Astrocyte (in vitro differentiated cells and primary cell): ENCODE data around the gene GJA4. TPM values are rescaled to one million over a fixed set of nuclear protein-coding genes. Genes with fewer than 3 reads are reported as not detected.

Experiments
- DNase-seq: peaks from one replicate; pipeline ENCODE4 v3.0.0-alpha.2; 2010; ENCODE audit warnings: low read depth
- FAIRE-seq: peaks from 2 replicates; lab custom pipeline; 2011; peaks lifted over from hg19 to GRCh38; lab: Jason Lieb, UNC
- H2AFZ ChIP-seq: 2 replicates; pipeline ENCODE4 v1.6.0; 2012; ENCODE audit warnings: low read depth, low read length, inconsistent platforms
- H3K27ac ChIP-seq: 2 replicates; pipeline ENCODE4 v1.5.1; 2011; ENCODE audit warnings: low read depth, low read length, inconsistent platforms
- H3K27me3 ChIP-seq: 2 replicates; pipeline ENCODE4 v1.6.0; 2011; ENCODE audit warnings: low read length, inconsistent platforms; ENCODE audit not compliant: insufficient read depth
- H3K36me3 ChIP-seq: 2 replicates; pipeline ENCODE4 v1.5.1; 2011; ENCODE audit warnings: low read length, inconsistent platforms; ENCODE audit not compliant: insufficient read depth
- H3K4me1 ChIP-seq: 2 replicates; pipeline ENCODE4 v1.5.1; 2011; ENCODE audit warnings: low read length, inconsistent platforms; ENCODE audit not compliant: insufficient read depth
- H3K4me2 ChIP-seq: 2 replicates; pipeline ENCODE4 v1.6.0; 2012; ENCODE audit warnings: low read length, inconsistent platforms
- H3K4me3 ChIP-seq: 2 replicates; pipeline ENCODE4 v1.5.1; 2011; ENCODE audit warnings: low read depth, mild to moderate bottlenecking, low read length, inconsistent platforms; ENCODE audit not compliant: insufficient read depth
- H3K79me2 ChIP-seq: 2 replicates; pipeline ENCODE4 v1.6.0; 2012; ENCODE audit warnings: mild to moderate bottlenecking, low read length, inconsistent platforms; ENCODE audit not compliant: insufficient read depth
- H3K9ac ChIP-seq: 2 replicates; pipeline ENCODE4 v1.6.0; 2012; ENCODE audit warnings: mild to moderate bottlenecking, low read length, inconsistent platforms
- H3K9me3 ChIP-seq: 2 replicates; pipeline ENCODE4 v1.5.1; 2012; ENCODE audit warnings: low read depth, mild to moderate bottlenecking, low read length, inconsistent platforms; ENCODE audit not compliant: insufficient read depth
- H4K20me1 ChIP-seq: 2 replicates; pipeline ENCODE4 v1.6.0; 2012; ENCODE audit warnings: low read length, inconsistent platforms; ENCODE audit not compliant: insufficient read depth
- H3K27ac Mint-ChIP-seq: one replicate; pipeline ENCODE4 v1.8.0; 2021; ENCODE audit warnings: mild to moderate bottlenecking, mixed read lengths; ENCODE audit not compliant: unreplicated experiment
- H3K27me3 Mint-ChIP-seq: one replicate; pipeline ENCODE4 v1.8.0; 2021; ENCODE audit warnings: low read depth, mixed read lengths; ENCODE audit not compliant: unreplicated experiment
- H3K36me3 Mint-ChIP-seq: one replicate; pipeline ENCODE4 v1.8.0; 2021; ENCODE audit warnings: low read depth, mixed read lengths; ENCODE audit not compliant: unreplicated experiment
- H3K4me1 Mint-ChIP-seq: one replicate; pipeline ENCODE4 v1.8.0; 2021; ENCODE audit warnings: low read depth, mixed read lengths; ENCODE audit not compliant: unreplicated experiment
- H3K4me3 Mint-ChIP-seq: one replicate; pipeline ENCODE4 v1.8.0; 2021; ENCODE audit warnings: mild to moderate bottlenecking, moderate library complexity, mixed read lengths; ENCODE audit not compliant: unreplicated experiment
- H3K9me3 Mint-ChIP-seq: one replicate; pipeline ENCODE4 v1.8.0; 2021; ENCODE audit warnings: mild to moderate bottlenecking, mixed read lengths; ENCODE audit not compliant: unreplicated experiment
- EZH2 ChIP-seq: IDR thresholded peaks from 2 replicates; pipeline ENCODE4 v1.6.1; 2012; ENCODE audit warnings: mild to moderate bottlenecking, low read length, inconsistent platforms; ENCODE audit not compliant: insufficient read depth
- total RNA-seq: library from RNA; stranded (reverse); gene quantifications from 2 replicates; pipeline ENCODE4 v1.2.1, GENCODE V29; 2021
- TF ChIP-seq, protein P1 (sequence below): IDR thresholded peaks from 2 replicates; pipeline ENCODE4 v1.5.1; 2011; ENCODE audit warnings: low read depth, mild to moderate bottlenecking, inconsistent platforms, low read length, moderate library complexity; ENCODE audit not compliant: insufficient read depth

GJA4 gene
- total RNA-seq, 1 donor from 2014 or later, result not detected

DNA sequence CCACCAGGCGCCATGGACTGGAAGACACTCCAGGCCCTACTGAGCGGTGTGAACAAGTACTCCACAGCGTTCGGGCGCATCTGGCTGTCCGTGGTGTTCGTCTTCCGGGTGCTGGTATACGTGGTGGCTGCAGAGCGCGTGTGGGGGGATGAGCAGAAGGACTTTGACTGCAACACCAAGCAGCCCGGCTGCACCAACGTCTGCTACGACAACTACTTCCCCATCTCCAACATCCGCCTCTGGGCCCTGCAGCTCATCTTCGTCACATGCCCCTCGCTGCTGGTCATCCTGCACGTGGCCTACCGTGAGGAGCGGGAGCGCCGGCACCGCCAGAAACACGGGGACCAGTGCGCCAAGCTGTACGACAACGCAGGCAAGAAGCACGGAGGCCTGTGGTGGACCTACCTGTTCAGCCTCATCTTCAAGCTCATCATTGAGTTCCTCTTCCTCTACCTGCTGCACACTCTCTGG lies 8.0 kb upstream of the GJA4 start:
- H3K9me3 Mint-ChIP-seq, result no peaks in the 10 kb centered on the region
- H3K27me3 Mint-ChIP-seq, result peaks cover 64% of the 10 kb centered on the region
- H3K4me3 ChIP-seq, result no peak overlapping the region
- no peak overlapping the region for H3K27ac Mint-ChIP-seq
- H3K36me3 Mint-ChIP-seq, result no peaks in the 10 kb centered on the region
- peaks cover 10% of the 10 kb centered on the region for H3K4me1 Mint-ChIP-seq
- no peak overlapping the region for H2AFZ ChIP-seq
- FAIRE-seq (no peak), DNase-seq (no peak)
- TF ChIP-seq EZH2, result no peak
- TF ChIP-seq, protein P1, sequence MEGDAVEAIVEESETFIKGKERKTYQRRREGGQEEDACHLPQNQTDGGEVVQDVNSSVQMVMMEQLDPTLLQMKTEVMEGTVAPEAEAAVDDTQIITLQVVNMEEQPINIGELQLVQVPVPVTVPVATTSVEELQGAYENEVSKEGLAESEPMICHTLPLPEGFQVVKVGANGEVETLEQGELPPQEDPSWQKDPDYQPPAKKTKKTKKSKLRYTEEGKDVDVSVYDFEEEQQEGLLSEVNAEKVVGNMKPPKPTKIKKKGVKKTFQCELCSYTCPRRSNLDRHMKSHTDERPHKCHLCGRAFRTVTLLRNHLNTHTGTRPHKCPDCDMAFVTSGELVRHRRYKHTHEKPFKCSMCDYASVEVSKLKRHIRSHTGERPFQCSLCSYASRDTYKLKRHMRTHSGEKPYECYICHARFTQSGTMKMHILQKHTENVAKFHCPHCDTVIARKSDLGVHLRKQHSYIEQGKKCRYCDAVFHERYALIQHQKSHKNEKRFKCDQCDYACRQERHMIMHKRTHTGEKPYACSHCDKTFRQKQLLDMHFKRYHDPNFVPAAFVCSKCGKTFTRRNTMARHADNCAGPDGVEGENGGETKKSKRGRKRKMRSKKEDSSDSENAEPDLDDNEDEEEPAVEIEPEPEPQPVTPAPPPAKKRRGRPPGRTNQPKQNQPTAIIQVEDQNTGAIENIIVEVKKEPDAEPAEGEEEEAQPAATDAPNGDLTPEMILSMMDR, result no peak
- H3K27me3 ChIP-seq, result peaks cover 20% of the 10 kb centered on the region
- H3K4me1 ChIP-seq, result peaks cover 12% of the 10 kb centered on the region
- no peak overlapping the region for H3K9ac ChIP-seq
- no peak overlapping the region for H3K27ac ChIP-seq
- no peaks in the 10 kb centered on the region for H3K9me3 ChIP-seq
- H4K20me1 ChIP-seq, result no peaks in the 10 kb centered on the region
- no peak overlapping the region for H3K4me3 Mint-ChIP-seq
- H3K79me2 ChIP-seq, result no peaks in the 10 kb centered on the region
- H3K4me2 ChIP-seq, result no peak overlapping the region
- no peaks in the 10 kb centered on the region for H3K36me3 ChIP-seq

- peaks cover 10% of the 10 kb centered on the region for H3K4me1 Mint-ChIP-seq
- TF ChIP-seq EZH2, result no peak
- TF ChIP-seq, protein P1, result no peak
- Histone ChIP-seq H3K79me2 (no peaks in the 10 kb centered on the region), H3K4me3 (no peak overlapping the region), H3K9ac (no peak overlapping the region), H2AFZ (no peak overlapping the region), H3K36me3 (no peaks in the 10 kb centered on the region), H4K20me1 (no peaks in the 10 kb centered on the region), H3K4me2 (no peak overlapping the region), H3K27ac (no peak overlapping the region), H3K9me3 (no peaks in the 10 kb centered on the region), H3K27me3 (peaks cover 18% of the 10 kb centered on the region), H3K4me1 (peaks cover 12% of the 10 kb centered on the region)
- FAIRE-seq, result no peak
- no peak overlapping the region for H3K4me3 Mint-ChIP-seq
- H3K9me3 Mint-ChIP-seq, result no peaks in the 10 kb centered on the region
- H3K36me3 Mint-ChIP-seq, result no peaks in the 10 kb centered on the region
- H3K27me3 Mint-ChIP-seq, result peaks cover 61% of the 10 kb centered on the region
- H3K27ac Mint-ChIP-seq, result no peak overlapping the region
- no peak for DNase-seq
Measured at GRCh38 chr1:34785231-34785874, 7.4 kb upstream of the GJA4 start.

- TF ChIP-seq, protein P1, result no peak
- TF ChIP-seq EZH2, result no peak
- Histone ChIP-seq H3K4me1 (peaks cover 12% of the 10 kb centered on the region), H3K27me3 (peaks cover 18% of the 10 kb centered on the region), H3K4me3 (no peak overlapping the region), H3K36me3 (no peaks in the 10 kb centered on the region), H4K20me1 (no peaks in the 10 kb centered on the region), H2AFZ (no peak overlapping the region), H3K4me2 (no peak overlapping the region), H3K27ac (no peak overlapping the region), H3K79me2 (no peaks in the 10 kb centered on the region), H3K9ac (no peak overlapping the region), H3K9me3 (no peaks in the 10 kb centered on the region)
- no peaks in the 10 kb centered on the region for H3K36me3 Mint-ChIP-seq
- H3K4me1 Mint-ChIP-seq, result peaks cover 10% of the 10 kb centered on the region
- FAIRE-seq, result no peak
- H3K4me3 Mint-ChIP-seq, result no peak overlapping the region
- H3K9me3 Mint-ChIP-seq, result no peaks in the 10 kb centered on the region
- H3K27me3 Mint-ChIP-seq, result peaks cover 62% of the 10 kb centered on the region
- no peak overlapping the region for H3K27ac Mint-ChIP-seq
- DNase-seq, result no peak
Measured at GRCh38 chr1:34785875-34786470, 6.8 kb upstream of the GJA4 start.
